ENCODE data around the gene SLC17A1.

The SLC17A1 gene

DNA sequence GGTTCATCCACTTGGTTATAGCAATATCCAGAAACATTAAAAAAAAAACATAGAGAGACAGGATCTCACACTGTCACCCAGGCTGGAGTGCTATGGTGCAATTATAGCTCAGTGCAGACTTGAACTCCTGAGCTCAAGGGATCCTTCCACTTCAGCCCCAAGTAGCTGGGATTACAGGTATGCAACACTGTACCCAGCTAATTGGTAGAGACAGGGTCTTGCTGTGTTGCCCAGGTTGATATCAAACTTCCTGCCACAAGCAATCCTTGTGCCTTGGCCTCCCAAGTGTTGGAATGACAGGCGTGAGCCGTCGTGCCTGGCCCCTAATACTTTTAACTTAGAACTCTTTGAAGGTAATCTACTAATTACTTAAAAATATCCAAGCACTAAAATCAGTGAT, 818 bp upstream of the SLC17A1 start:
- DNase-seq (ENCODE audit: low read depth): no peak

- DNase-seq (ENCODE audit: low read depth): no peak
These were observed 433 bp upstream of the SLC17A1 start for GRCh38 chr6:25832307-25832662.

GRCh38 chr6:25830458-25830857, 1.4 kb downstream of the SLC17A1 start:
- DNase-seq (ENCODE audit: low read depth): no peak

DNA sequence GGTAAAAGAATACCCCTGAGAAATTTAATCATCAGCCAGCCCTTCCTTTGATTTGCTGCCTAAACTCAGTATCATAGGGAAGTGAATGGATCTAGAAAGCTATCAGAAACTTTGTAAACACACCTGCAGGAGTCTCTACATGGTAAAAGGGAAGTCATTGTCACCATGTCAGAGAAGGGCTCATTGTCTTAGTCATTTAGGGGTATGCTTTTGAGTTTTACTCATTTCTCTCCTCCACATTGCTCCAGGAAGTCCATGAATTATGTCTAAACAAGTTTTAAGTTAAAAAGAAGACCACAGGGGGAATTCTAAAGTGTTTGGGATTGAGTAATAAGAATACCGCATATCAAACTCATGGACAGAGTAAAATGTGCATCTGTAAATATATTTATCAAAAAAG, 2.5 kb downstream of the SLC17A1 start:
- no peak for DNase-seq (ENCODE audit: low read depth)

DNA sequence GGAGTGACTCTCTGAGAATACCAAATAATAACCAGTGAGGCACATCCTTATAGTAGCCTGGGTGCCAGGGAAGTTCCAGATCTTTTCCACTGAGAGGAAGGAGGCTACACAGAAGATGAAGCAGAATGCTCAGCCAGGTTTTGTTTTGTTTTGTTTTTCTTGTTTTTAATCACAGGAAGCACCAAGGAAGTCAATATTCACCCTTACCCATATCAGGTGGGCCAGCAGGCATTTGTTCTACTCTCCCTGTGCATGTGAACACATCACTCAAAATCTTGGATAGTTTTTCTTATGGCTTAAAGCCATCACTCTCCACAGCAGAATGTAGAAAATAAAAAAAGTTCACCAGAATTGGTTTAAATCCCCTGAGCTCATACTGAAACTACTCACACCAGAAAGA, 10.5 kb downstream of the SLC17A1 start:
- DNase-seq (ENCODE audit: low read depth): no peak

DNA sequence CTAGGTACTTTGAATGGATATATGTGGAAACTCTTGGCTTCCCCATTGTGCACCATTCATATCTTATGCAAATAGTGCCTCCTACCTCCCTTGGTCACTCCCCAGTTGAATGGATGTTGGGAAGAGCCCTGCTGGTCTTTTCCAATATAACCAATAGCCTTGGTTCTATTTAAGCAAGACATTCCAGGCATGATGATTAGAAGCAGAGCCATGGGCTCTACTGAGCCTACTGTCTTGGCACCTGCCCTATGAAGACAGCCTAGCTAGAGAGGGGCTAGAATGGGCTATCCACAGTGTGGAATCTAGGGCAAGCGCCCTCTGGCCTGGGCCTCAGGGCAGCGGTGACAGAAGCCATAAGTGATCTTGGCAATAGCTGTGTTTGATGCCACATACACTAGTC, 15.6 kb downstream of the SLC17A1 start:
- no peak for DNase-seq (ENCODE audit: low read depth)

DNA sequence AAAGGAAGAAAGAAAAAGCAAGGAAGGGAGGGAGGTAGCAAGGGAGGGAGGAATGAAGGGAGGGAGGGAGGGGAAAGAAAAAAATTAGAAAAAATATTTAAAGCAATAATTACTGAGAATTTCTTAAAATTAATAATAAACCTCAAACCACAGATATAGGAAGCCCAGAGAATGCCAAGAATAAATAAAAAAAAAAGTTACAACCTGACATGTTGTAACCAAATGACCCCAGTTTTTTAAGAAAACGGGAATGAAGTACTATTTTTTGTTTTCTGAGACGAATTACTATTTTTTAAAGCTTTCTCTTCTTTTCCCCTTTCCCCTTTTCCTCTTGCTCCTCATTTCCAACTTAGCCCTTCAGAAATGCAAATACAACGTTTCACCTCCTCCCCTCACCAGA, 16.7 kb downstream of the SLC17A1 start:
- no peak for DNase-seq (ENCODE audit: low read depth)

- DNase-seq (ENCODE audit: low read depth): no peak
These were observed 27.0 kb downstream of the SLC17A1 start for GRCh38 chr6:25804804-25805203.

- DNase-seq (ENCODE audit: low read depth): no peak
These were observed 30.4 kb downstream of the SLC17A1 start for GRCh38 chr6:25801436-25801835.

DNA sequence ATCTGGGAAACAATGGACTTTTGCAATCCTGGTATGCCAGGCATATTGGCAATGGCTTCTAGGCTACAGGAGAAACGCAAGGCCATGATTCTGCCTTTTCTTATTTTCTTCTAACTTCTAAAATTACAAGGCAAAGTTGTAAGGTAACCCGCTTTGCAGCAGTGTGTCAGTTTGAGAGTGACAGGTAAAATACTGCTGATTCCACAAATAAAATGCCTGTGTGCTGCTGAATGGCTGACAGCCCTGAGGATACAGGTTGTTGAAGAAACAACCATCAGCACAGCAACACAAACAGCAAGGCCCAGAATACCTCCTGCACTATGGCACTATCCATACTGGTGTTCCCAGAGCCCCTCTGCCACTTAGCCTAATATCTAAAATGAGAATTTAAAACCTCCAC, 37.1 kb downstream of the SLC17A1 start:
- no peak for DNase-seq (ENCODE audit: low read depth)

DNA sequence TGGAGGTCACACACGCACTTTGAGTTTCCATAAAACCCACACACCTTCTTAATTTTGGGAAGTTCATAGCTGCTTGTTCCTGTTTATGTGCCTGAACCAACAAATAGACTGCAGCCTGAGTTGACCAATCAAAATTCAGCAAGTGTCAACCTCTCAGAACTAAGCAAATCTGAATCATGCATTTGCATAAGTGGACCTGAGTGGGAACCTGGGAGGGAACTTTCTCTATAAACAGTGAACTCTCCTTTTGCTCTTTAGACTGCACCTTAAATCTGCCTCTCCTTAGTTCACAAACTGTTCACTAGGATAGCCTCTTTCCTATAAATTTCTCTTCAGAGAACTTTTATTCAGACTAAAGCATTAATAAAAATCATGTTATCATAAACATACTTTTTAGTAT, 37.9 kb downstream of the SLC17A1 start:
- DNase-seq (ENCODE audit: low read depth): no peak

DNA sequence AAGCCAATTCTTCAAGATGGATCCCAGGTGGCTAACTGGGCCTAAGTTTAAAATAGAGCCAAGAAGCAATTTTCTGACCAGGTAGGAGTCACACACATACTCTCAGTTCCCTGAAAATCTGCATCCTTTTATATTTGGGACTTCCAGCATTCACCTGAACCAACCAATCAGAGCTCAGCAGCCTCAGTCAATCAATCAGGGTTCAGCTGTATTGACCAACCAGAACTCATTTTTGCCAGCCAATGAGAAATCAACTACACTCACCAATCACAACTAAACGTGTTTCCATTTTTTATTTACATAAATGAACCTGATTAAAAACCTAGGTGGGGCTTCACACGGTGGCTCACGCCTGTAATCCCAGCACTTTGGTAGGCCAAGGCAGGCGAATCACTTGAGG, 39.8 kb downstream of the SLC17A1 start:
- no peak for DNase-seq (ENCODE audit: low read depth)

DNA sequence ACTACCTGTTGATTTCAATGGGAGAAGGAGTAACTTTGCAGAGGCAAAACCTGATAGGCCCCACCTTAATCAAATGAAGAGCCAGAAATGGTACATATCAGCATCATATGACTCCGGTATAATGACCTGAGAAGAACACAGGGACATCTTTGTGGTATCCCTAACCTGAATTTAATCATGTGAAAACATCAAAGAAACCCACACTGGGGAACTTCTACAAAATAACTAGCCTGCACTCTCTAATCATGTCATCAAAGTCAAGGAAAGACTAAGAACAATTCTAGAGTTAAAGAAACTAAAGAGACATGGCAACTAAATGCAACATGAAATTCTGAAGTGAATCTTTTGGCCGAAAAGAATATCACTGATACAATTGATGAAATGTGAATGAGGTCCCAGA, 42.4 kb downstream of the SLC17A1 start:
- DNase-seq (ENCODE audit: low read depth): no peak

DNA sequence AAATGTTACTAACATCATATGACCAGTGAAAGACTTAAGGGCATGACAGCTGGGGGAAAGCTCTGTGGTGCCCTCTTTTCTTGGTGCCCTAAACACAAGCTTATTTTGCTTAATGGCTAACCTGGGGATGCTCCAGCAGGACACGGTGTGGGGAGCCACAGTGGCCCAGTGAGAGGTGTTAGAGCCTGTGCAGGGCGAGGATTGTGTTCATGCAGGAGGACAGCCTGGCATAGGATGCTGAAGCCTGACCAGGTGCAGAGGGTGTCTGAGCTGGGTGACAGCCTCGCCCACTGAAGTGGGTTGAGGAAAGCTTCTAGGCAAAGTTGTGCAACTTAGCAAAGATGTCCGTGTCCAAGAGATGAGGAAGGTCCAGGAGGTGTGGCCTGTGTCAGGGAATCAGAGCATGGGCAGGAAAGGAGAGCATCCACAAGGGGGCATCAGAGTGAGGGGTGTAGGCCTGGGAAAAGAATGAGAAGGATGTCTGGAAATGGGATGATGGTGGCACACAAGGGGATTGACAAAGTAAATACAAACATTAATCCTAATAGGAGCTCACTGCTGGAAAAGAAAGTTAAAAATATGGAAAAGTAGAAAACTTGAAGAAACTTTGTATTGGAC, 43.4 kb downstream of the SLC17A1 start:
- peak; percentile 10 for DNase-seq (ENCODE audit: low read depth)

DNA sequence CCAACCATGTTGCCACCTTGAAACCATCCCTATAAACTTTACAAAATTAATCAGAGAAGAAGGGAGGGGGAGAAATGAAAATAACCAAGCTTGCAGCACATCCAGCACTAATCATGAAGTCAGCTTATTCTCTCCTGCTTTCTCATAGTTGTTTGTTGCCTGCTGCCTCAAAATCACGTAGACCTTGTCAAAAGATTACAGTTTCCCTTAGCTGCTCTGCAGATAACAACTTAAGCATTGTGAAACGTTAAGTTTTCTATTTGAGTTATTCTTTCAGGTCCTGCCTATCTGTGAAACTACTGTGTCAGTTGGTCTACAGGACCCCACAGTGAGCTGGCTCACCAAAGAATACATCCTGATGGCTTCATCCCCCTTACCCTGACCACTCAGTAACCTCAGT, 44.4 kb downstream of the SLC17A1 start:
- no peak for DNase-seq (ENCODE audit: low read depth)

- no peak for DNase-seq (ENCODE audit: low read depth)
These were observed 50.7 kb downstream of the SLC17A1 start for GRCh38 chr6:25781134-25781533.

GRCh38 chr6:25777856-25778649, 53.8 kb downstream of the SLC17A1 start:
- no peak for DNase-seq (ENCODE audit: low read depth)

- no peak for DNase-seq (ENCODE audit: low read depth)
These were observed 54.8 kb downstream of the SLC17A1 start for GRCh38 chr6:25777031-25777430.

DNA sequence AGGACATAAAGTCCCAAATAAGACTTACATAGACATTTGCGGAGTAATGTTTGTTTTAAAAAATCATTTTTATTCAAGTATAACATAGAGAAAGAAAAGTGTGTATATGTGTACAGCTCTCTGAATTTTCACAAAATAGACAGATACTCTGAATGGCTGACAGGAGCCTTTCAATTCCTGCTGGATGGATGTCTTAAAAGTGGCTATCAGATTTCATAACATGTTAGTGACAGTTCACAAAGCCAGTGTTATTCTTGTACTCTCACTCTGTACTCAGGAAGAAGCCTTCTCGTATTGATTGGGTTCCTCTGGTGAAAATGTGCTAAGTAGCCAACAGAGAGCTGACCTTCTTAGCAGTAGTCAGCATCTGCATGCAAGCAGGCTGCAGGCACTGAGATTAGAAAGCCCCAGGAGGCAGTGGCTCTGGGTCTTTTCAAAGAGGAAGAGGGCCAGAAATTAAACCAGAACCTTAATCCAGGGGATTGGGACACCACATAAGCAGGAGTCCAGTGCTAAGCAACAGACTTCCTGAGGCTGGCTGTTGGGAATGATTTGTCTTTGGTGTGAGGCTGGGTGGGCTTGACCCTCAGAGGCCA, 57.6 kb downstream of the SLC17A1 start:
- DNase-seq (ENCODE audit: low read depth): no peak

- DNase-seq (ENCODE audit: low read depth): no peak
These were observed 61.9 kb downstream of the SLC17A1 start for GRCh38 chr6:25769983-25770382.

DNA sequence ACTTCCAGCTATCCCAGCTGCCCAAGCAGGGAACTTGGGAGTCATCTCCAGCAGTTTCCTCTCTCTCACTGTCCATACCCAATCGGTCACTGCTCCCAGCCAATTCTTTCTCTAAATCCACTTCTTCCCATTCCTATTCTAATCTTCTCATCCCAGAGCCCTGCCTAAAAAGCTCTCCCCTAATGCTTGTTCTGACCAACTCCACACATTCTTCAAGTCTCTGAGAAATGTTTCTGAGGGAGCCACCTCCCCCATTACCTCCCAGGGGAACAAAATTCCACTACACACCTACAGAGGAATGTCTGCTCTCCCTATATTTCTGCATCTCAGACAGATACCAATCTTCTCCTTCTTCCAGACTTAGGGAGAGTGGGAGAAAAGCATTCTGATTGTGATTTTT, 63.3 kb downstream of the SLC17A1 start:
- no peak for DNase-seq (ENCODE audit: low read depth)

DNA sequence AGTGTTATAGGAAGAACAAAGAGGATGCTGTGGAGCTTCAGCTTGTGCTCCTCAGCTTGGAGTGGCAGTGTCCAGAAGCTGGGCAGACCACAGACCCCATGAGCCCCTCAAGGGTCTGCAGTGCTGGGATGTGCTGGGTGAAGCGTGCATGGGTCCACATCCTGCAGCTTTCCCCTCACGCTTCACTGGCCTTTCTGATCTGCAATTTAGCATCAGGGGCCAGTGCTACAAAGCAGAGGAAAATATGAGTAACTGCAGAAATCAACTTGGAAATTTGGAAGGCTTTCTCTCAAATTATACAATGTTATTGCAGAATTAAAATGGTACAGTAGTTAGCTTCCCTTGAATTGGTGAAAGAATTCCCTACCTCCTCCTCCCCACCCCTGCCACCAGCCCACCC, 67.2 kb downstream of the SLC17A1 start:
- DNase-seq (ENCODE audit: low read depth): no peak

DNA sequence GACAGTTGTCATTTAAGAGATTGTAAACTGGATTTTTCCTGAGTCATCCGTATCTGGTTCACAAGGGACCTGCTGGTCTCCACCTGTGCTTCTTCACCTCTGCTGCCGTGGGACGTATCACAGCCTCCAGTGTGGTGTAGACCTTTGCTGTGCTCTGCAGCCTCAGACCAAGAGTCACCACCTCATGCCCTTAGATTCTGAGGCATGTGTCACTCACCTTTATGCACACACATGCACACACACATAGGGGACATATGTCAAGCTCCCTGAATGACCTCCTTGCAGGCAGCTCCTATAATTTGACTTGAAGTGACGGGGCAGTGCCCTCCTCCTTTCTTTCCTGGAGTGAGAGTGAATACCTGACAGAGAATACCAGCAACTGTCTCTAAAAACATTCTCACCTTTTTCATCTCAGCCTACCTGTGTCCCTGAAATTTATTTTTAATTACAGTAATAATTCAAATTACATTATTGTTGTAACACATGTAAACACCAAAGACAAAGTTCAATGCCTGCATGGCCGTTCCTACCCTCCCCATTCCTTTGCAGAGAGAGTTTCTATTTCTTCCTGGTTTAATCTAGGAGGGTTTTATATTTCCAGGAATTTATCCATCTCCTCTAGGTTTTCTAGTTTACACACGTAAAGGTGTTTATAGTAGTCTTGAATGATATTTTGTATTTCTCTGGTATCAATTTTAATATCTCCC, 73.8 kb downstream of the SLC17A1 start:
- DNase-seq (ENCODE audit: low read depth): no peak

All from stimulated activated CD8-positive, alpha-beta memory T cell treated with anti-CD3 and anti-CD28 coated beads, Interleukin-12 subunit alpha, Interleukin-12 subunit beta, amount 100 ng/mL, for 1 hour (primary cell).